ENCODE results near the gene PTOV1. TPM values are rescaled to one million over a fixed set of nuclear protein-coding genes. Genes with fewer than 3 reads are reported as not detected.

PTOV1 gene
- total and polyA plus RNA-seq, 2 donors (not counting 1 experiment from before 2014, with no cell fraction given) = 144 to 230 TPM

- Histone ChIP-seq H3K9me3 (ENCODE audit: control extremely low read depth in 1 of 3, control insufficient read depth in 2 of 3, insufficient read depth in 1 of 3, low read length in 2 of 3) (no peaks in the 10 kb centered on the region), H3K4me2 (replicated peaks; ENCODE audit: low read depth, low read length, poor library complexity, severe bottlenecking) (peak overlapping the region; percentile 95), H3K27me3 (replicated peaks in 1 of 4; ENCODE audit: control extremely low read depth in 1 of 4, control insufficient read depth in 3 of 4, insufficient read depth in 4 of 4, low read length in 3 of 4) (no peaks in the 10 kb centered on the region), H4K20me1 (ENCODE audit: control insufficient read depth, insufficient read depth, low read length, poor library complexity, severe bottlenecking) (peaks cover 6% of the 10 kb centered on the region), H2AFZ (ENCODE audit: insufficient read depth, low read depth, low read length, poor library complexity, severe bottlenecking) (no peak overlapping the region), H3K79me2 (ENCODE audit: control insufficient read depth, insufficient read depth, low read length) (peaks cover 12% of the 10 kb centered on the region), H3K4me3 (ENCODE audit: control extremely low read depth in 1 of 5, extremely low read depth in 1 of 5, insufficient read depth in 1 of 5, low read depth in 2 of 5, low read length in 4 of 5) (peak overlapping the region in 2 of 5 experiments; percentile 70 to 94), H3K27ac (ENCODE audit: low read length in 2 of 2) (peak overlapping the region; percentile 92 to 97), H3K9ac (ENCODE audit: low read length) (peak overlapping the region; percentile 99), H3K36me3 (replicated peaks in 1 of 2; ENCODE audit: control extremely low read depth in 1 of 2, control insufficient read depth in 1 of 2, extremely low read depth in 1 of 2, insufficient read depth in 2 of 2, low read length in 1 of 2) (no peaks in the 10 kb centered on the region), H3K4me1 (ENCODE audit: control insufficient read depth in 2 of 2, insufficient read depth in 2 of 2, low read length in 2 of 2) (peaks cover 23 to 42% of the 10 kb centered on the region in 2 donors)
- Mint-ChIP-seq H3K4me1 (peaks cover 45% of the 10 kb centered on the region), H3K4me3 (peak overlapping the region; percentile 67), H3K9me3 (ENCODE audit: insufficient read depth) (no peaks in the 10 kb centered on the region), H3K27me3 (no peaks in the 10 kb centered on the region), H3K27ac (peak overlapping the region; percentile 98)
- 100% methylated on average over 1 of the region's 1 CpG for WGBS (ENCODE audit: insufficient coverage)
- DNase-seq (no peak), ATAC-seq (ENCODE audit: low read depth) (no peak)
- ChIA-PET CTCF (interaction anchor here (1.0 to 1.8 kb wide), 4 partner anchors 36 to 63 kb away, joined by 4 to 7 read pairs (median 6); partner anchors contain the start of genes AKT1S1, AP2A1 and TBC1D17), POLR2A (interaction anchor here (1.2 to 3.3 kb wide), 6 partner anchors 30 to 116 kb away, joined by 4 to 30 read pairs (median 13); partner anchors contain the start of genes AKT1S1, ATF5, NUP62 and PTOV1)
- TF ChIP-seq CTCF (IDR thresholded peaks at IDR 0.05) (no peak), EZH2 (IDR thresholded peaks at IDR 0.05; ENCODE audit: borderline replicate concordance, insufficient read depth, low read depth, low read length, poor library complexity, severe bottlenecking) (no peak)
- intact Hi-C loops (cut with micrococcal nuclease) = no loop called here
Observed at GRCh38 chr19:49814010-49814409, 36.9 kb upstream of the PTOV1 start.

- H3K4me1 Mint-ChIP-seq = peaks cover 49% of the 10 kb centered on the region
- intact Hi-C loops (cut with micrococcal nuclease) = loop anchor here (2.0 to 5.0 kb wide), 2 partner anchors 176 to 699 kb away; partner anchors contain the start of genes C19orf73, PPFIA3 and RRAS
- H3K27me3 Mint-ChIP-seq = no peaks in the 10 kb centered on the region
- H3K9me3 Mint-ChIP-seq (ENCODE audit: insufficient read depth) = no peaks in the 10 kb centered on the region
- Histone ChIP-seq H3K4me2 (replicated peaks; ENCODE audit: low read depth, low read length, poor library complexity, severe bottlenecking) (peak overlapping the region; percentile 92), H2AFZ (ENCODE audit: insufficient read depth, low read depth, low read length, poor library complexity, severe bottlenecking) (no peak overlapping the region), H3K9me3 (ENCODE audit: control extremely low read depth in 1 of 3, control insufficient read depth in 2 of 3, insufficient read depth in 1 of 3, low read length in 2 of 3) (no peaks in the 10 kb centered on the region), H3K4me3 (ENCODE audit: control extremely low read depth in 1 of 5, extremely low read depth in 1 of 5, insufficient read depth in 1 of 5, low read depth in 2 of 5, low read length in 4 of 5) (no peak overlapping the region), H3K27me3 (replicated peaks in 1 of 4; ENCODE audit: control extremely low read depth in 1 of 4, control insufficient read depth in 3 of 4, insufficient read depth in 4 of 4, low read length in 3 of 4) (no peaks in the 10 kb centered on the region), H3K4me1 (ENCODE audit: control insufficient read depth in 2 of 2, insufficient read depth in 2 of 2, low read length in 2 of 2) (peaks cover 21 to 36% of the 10 kb centered on the region in 2 donors), H3K27ac (ENCODE audit: low read length in 2 of 2) (peak overlapping the region; percentile 89 to 98), H3K36me3 (replicated peaks in 1 of 2; ENCODE audit: control extremely low read depth in 1 of 2, control insufficient read depth in 1 of 2, extremely low read depth in 1 of 2, insufficient read depth in 2 of 2, low read length in 1 of 2) (peaks cover 0 to 8% of the 10 kb centered on the region in 2 experiments), H3K9ac (ENCODE audit: low read length) (no peak overlapping the region), H3K79me2 (ENCODE audit: control insufficient read depth, insufficient read depth, low read length) (peaks cover 35% of the 10 kb centered on the region), H4K20me1 (ENCODE audit: control insufficient read depth, insufficient read depth, low read length, poor library complexity, severe bottlenecking) (peaks cover 29% of the 10 kb centered on the region)
- ChIA-PET POLR2A (no interaction called here), CTCF (interaction anchor here (1.0 kb wide), 1 partner anchor 34 kb away, joined by 5 read pairs; the partner anchor contains the start of gene PTOV1)
- ATAC-seq (ENCODE audit: low read depth) = no peak
- no peak overlapping the region for H3K4me3 Mint-ChIP-seq
- WGBS (ENCODE audit: insufficient coverage) = 87% methylated on average over 7 of the region's 14 CpGs
- H3K27ac Mint-ChIP-seq = peak overlapping the region; percentile 98
- TF ChIP-seq EZH2 (IDR thresholded peaks at IDR 0.05; ENCODE audit: borderline replicate concordance, insufficient read depth, low read depth, low read length, poor library complexity, severe bottlenecking) = no peak
- no peak for TF ChIP-seq CTCF (IDR thresholded peaks at IDR 0.05)
- DNase-seq = no peak
Observed at GRCh38 chr19:49816590-49816989, 34.4 kb upstream of the PTOV1 start.
